GM23338 (cell line): ENCODE data around the gene IGF2BP3. TPM values are rescaled to one million over a fixed set of nuclear protein-coding genes. Genes with fewer than 3 reads are reported as not detected.

Experiments used
- ATAC-seq: fragments of 200-7000 bp; cut with Tn5 transposase; 3 replicates; pipeline ENCODE4 v1.9.1; 2020
- DNase-seq: peaks from one replicate; pipeline ENCODE4 v3.0.0-alpha.2; 2015; ENCODE audit warnings: low spot score
- H2AFZ ChIP-seq: fragments of 200-600 bp; sonication (generic); 2 replicates; pipeline ENCODE4 v1.8.0; 2016; ENCODE audit warnings: antibody characterized with exemption, mild to moderate bottlenecking, moderate library complexity
- H3F3A ChIP-seq: fragments of 200-600 bp; sonication (generic); replicated peaks from 2 replicates; pipeline ENCODE4 v1.8.0; 2017; ENCODE audit warnings: antibody characterized with exemption, mixed run types, low read depth
- H3K27ac ChIP-seq: fragments of 200-600 bp; sonication (generic); 2 replicates; pipeline ENCODE4 v1.6.1; 2016; ENCODE audit warnings: low read depth
- H3K27me3 ChIP-seq: fragments of 200-600 bp; sonication (generic); 2 replicates; pipeline ENCODE4 v1.8.0; 2016; ENCODE audit warnings: mild to moderate bottlenecking, mixed run types, moderate library complexity; ENCODE audit not compliant: insufficient read depth
- H3K36me3 ChIP-seq: fragments of 200-600 bp; sonication (generic); 2 replicates; pipeline ENCODE4 v1.8.0; 2016; ENCODE audit warnings: mild to moderate bottlenecking; ENCODE audit not compliant: insufficient read depth
- H3K4me1 ChIP-seq: fragments of 200-600 bp; sonication (generic); 2 replicates; pipeline ENCODE4 v1.8.0; 2016; ENCODE audit warnings: mild to moderate bottlenecking, moderate library complexity; ENCODE audit not compliant: insufficient read depth
- H3K4me2 ChIP-seq: fragments of 200-600 bp; sonication (generic); 2 replicates; pipeline ENCODE4 v1.7.1; 2017; ENCODE audit warnings: mixed run types
- H3K4me3 ChIP-seq: fragments of 200-600 bp; sonication (generic); 2 replicates; pipeline ENCODE4 v1.6.1; 2016; ENCODE audit warnings: mixed run types
- H3K79me2 ChIP-seq: fragments of 200-600 bp; sonication (generic); replicated peaks from 2 replicates; pipeline ENCODE4 v1.8.0; 2017; ENCODE audit warnings: mild to moderate bottlenecking; ENCODE audit not compliant: insufficient read depth
- H3K9me2 ChIP-seq: fragments of 200-600 bp; sonication (generic); 2 replicates; pipeline ENCODE4 v1.8.0; 2017; ENCODE audit not compliant: insufficient read depth
- H4K20me1 ChIP-seq: fragments of 200-600 bp; sonication (generic); replicated peaks from 2 replicates; pipeline ENCODE4 v1.8.0; 2017; ENCODE audit warnings: mild to moderate bottlenecking; ENCODE audit not compliant: insufficient read depth
- H3K27ac Mint-ChIP-seq: 2 replicates; pipeline ENCODE4 v1.8.0; 2020; ENCODE audit warnings: inconsistent platforms, mild to moderate bottlenecking, moderate library complexity, mixed read lengths
- H3K27me3 Mint-ChIP-seq: 3 replicates; pipeline ENCODE4 v1.8.0; 2022; ENCODE audit warnings: low read depth, mild to moderate bottlenecking, moderate library complexity, mixed read lengths, inconsistent platforms; ENCODE audit not compliant: insufficient read depth, poor library complexity
- H3K36me3 Mint-ChIP-seq: 3 replicates; pipeline ENCODE4 v1.8.0; 2021; ENCODE audit warnings: low read depth, mild to moderate bottlenecking, inconsistent platforms, moderate library complexity, mixed read lengths
- H3K4me1 Mint-ChIP-seq: 3 replicates; pipeline ENCODE4 v1.8.0; 2020; ENCODE audit warnings: mild to moderate bottlenecking, inconsistent platforms, mixed read lengths
- H3K4me3 Mint-ChIP-seq: 3 replicates; pipeline ENCODE4 v1.8.0; 2021; ENCODE audit warnings: moderate library complexity, mild to moderate bottlenecking, inconsistent platforms, mixed read lengths
- H3K9me3 Mint-ChIP-seq: 3 replicates; pipeline ENCODE4 v1.8.0; 2020; ENCODE audit warnings: moderate library complexity, mild to moderate bottlenecking, inconsistent platforms, mixed read lengths
- CTCF ChIP-seq, 2 experiments: fragments of 200-600 bp in 1 of 2; sonication (generic) in 1 of 2; conservative IDR thresholded peaks; 2 replicates each; pipeline versions ENCODE4 v1.5.1 to v1.6.1; 2016 to 2017; ENCODE audit warnings: antibody characterized with exemption in 2 of 2, low read depth in 2 of 2, mild to moderate bottlenecking in 2 of 2, moderate library complexity in 1 of 2
- ETS1 ChIP-seq: IDR thresholded peaks from 2 replicates; pipeline ENCODE4 v1.6.1; 2016; ENCODE audit warnings: antibody characterized with exemption
- EZH2 ChIP-seq: fragments of 200-600 bp; sonication (generic); IDR thresholded peaks from one replicate; pipeline ENCODE4 v1.8.0; 2017; ENCODE audit warnings: antibody characterized with exemption, mild to moderate bottlenecking, low read depth; ENCODE audit not compliant: unreplicated experiment
- EZH2phosphoT487 ChIP-seq: fragments of 200-600 bp; sonication (generic); IDR thresholded peaks from one replicate; pipeline ENCODE4 v1.8.1; 2018; ENCODE audit warnings: antibody characterized with exemption; ENCODE audit not compliant: unreplicated experiment
- JUNB ChIP-seq: IDR thresholded peaks from one replicate; pipeline ENCODE4 v1.6.1; 2016; ENCODE audit warnings: antibody characterized with exemption; ENCODE audit not compliant: unreplicated experiment
- NANOG ChIP-seq: IDR thresholded peaks from 2 replicates; pipeline ENCODE4 v1.6.1; 2016; ENCODE audit warnings: antibody characterized with exemption, borderline replicate concordance
- POLR2AphosphoS5 ChIP-seq: IDR thresholded peaks from 2 replicates; pipeline ENCODE4 v1.6.1; 2016; ENCODE audit warnings: antibody characterized with exemption, low read depth
- REST ChIP-seq: IDR thresholded peaks from one replicate; pipeline ENCODE4 v1.6.1; 2018; ENCODE audit warnings: antibody characterized with exemption; ENCODE audit not compliant: unreplicated experiment
- ZNF114 ChIP-seq: fragments of 250-450 bp; sonication (Bioruptor Pico); IDR thresholded peaks from 2 replicates; pipeline ENCODE4 v1.5.0; 2020; ENCODE audit warnings: mild to moderate bottlenecking, moderate library complexity
- ZNF462 ChIP-seq: fragments of 250-450 bp; sonication (Bioruptor Pico); IDR thresholded peaks from 2 replicates; pipeline ENCODE4 v1.5.0; 2020; ENCODE audit warnings: mild to moderate bottlenecking, moderate library complexity
- polyA plus RNA-seq: library from polyadenylated mRNA; unstranded; fragments of >200 nt; fragmentation: Nextera tagmentation; extraction: Ambion mirVana; gene quantifications from 2 replicates; pipeline ENCODE4 v1.2.1, GENCODE V29; 2016
- total RNA-seq: library from RNA; depleted of rRNA; stranded (reverse); fragments of >200 nt; shearing (Covaris generic); gene quantifications from 2 replicates; pipeline ENCODE4 v1.2.3, GENCODE V29; 2014

Gene IGF2BP3
- total and polyA plus RNA-seq, 2 experiments from 2014 or later, result 52.0 to 183 TPM

GRCh38 chr7:23380556-23380955, 89.7 kb downstream of the IGF2BP3 start:
- Histone ChIP-seq H4K20me1 (peaks cover 58% of the 10 kb centered on the region), H3K4me2 (no peak overlapping the region), H3K79me2 (peaks cover 98% of the 10 kb centered on the region), H3K27me3 (no peaks in the 10 kb centered on the region), H3K4me1 (peaks cover 5% of the 10 kb centered on the region), H3K36me3 (no peaks in the 10 kb centered on the region), H3K27ac (no peak overlapping the region), H2AFZ (no peak overlapping the region), H3K9me2 (no peaks in the 10 kb centered on the region), H3K4me3 (no peak overlapping the region), H3F3A (no peaks in the 10 kb centered on the region)
- no peak for TF ChIP-seq POLR2AphosphoS5
- no peak for TF ChIP-seq EZH2
- no peak for TF ChIP-seq REST
- TF ChIP-seq ZNF114 (CRISPR knock-in tag), result no peak
- TF ChIP-seq CTCF (conservative IDR thresholded peaks at IDR 0.05; ENCODE audit: low read depth in 2 of 2), result no peak
- TF ChIP-seq JUNB, result no peak
- no peak for TF ChIP-seq NANOG
- TF ChIP-seq ZNF462, result no peak
- no peak for TF ChIP-seq EZH2phosphoT487
- no peak for TF ChIP-seq ETS1
- Mint-ChIP-seq H3K27me3 (peaks cover 8% of the 10 kb centered on the region), H3K36me3 (peaks cover 34% of the 10 kb centered on the region), H3K9me3 (no peaks in the 10 kb centered on the region), H3K4me3 (no peak overlapping the region), H3K27ac (no peak overlapping the region), H3K4me1 (peaks cover 10% of the 10 kb centered on the region)
- DNase-seq (no peak), ATAC-seq (no peak)
